Adipocyte (in vitro differentiated cells): ENCODE measurements around the gene PROS1.
"Not testable (repeated sequence)": the region's sequence is repeated elsewhere in the genome, so short reads cannot be mapped to it uniquely, and the experiment has no call there.

Experiments
- DNase-seq: peaks from one replicate; pipeline ENCODE4 v3.0.0-alpha.2; 2015; ENCODE audit warnings: low read depth
- H3K27me3 ChIP-seq: replicated peaks from 2 replicates; pipeline ENCODE4 v1.7.0; 2013; ENCODE audit warnings: mild to moderate bottlenecking, low read length, moderate library complexity; ENCODE audit not compliant: control insufficient read depth, insufficient read depth
- H3K36me3 ChIP-seq: 2 replicates; pipeline ENCODE4 v1.7.0; 2013; ENCODE audit warnings: low read length, mild to moderate bottlenecking, moderate library complexity; ENCODE audit not compliant: control insufficient read depth, insufficient read depth, severe bottlenecking
- H3K4me1 ChIP-seq: 2 replicates; pipeline ENCODE4 v1.7.0; 2013; ENCODE audit warnings: mild to moderate bottlenecking, low read length, moderate library complexity; ENCODE audit not compliant: control insufficient read depth, insufficient read depth
- H3K4me3 ChIP-seq: 2 replicates; pipeline ENCODE4 v1.7.0; 2013; ENCODE audit warnings: mild to moderate bottlenecking, low read length, moderate library complexity
- H3K9ac ChIP-seq: 2 replicates; pipeline ENCODE4 v1.7.0; 2013; ENCODE audit warnings: mild to moderate bottlenecking, low read length, moderate library complexity
- H3K9me3 ChIP-seq: 2 replicates; pipeline ENCODE4 v1.7.0; 2013; ENCODE audit warnings: mild to moderate bottlenecking, low read length, moderate library complexity; ENCODE audit not compliant: control insufficient read depth

The PROS1 gene

GRCh38 chr3:93924491-93924890 lies 49.2 kb downstream of the PROS1 start:
- no peaks in the 10 kb centered on the region for H3K4me1 ChIP-seq
- no peaks in the 10 kb centered on the region for H3K36me3 ChIP-seq
- no peaks in the 10 kb centered on the region for H3K9me3 ChIP-seq
- DNase-seq: no peak
- H3K9ac ChIP-seq: no peak overlapping the region
- H3K27me3 ChIP-seq: no peaks in the 10 kb centered on the region
- no peak overlapping the region for H3K4me3 ChIP-seq

GRCh38 chr3:93923006-93923405 lies 50.7 kb downstream of the PROS1 start:
- no peak for DNase-seq
- H3K9ac ChIP-seq: no peak overlapping the region
- H3K4me3 ChIP-seq: no peak overlapping the region
- no peaks in the 10 kb centered on the region for H3K9me3 ChIP-seq
- no peaks in the 10 kb centered on the region for H3K4me1 ChIP-seq
- H3K36me3 ChIP-seq: no peaks in the 10 kb centered on the region
- no peaks in the 10 kb centered on the region for H3K27me3 ChIP-seq

DNA sequence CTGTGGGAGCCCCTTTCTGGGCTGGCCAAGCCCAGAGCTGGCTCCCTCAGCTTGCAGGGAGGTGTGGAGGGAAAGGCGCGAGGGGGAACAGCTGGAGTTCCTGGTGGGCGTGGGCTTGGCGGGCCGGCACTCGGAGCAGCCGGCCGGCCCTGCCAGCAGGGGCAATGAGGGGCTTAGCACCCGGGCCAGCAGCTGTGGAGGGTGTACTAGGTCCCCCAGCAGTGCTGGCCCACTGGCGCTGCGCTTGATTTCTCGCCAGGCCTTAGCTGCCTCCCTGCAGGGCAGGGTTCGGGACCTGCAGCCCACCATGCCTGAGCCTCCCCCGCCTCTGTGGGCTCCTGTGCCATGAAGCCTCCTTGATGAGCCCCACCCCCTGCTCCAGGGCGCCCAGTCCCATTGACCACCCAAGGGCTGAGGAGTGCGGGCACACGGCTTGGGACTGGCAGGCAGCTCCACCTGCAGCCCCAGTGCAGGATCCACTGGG lies 56.1 kb downstream of the PROS1 start:
- H3K9ac ChIP-seq, H3K36me3 ChIP-seq, DNase-seq, H3K4me1 ChIP-seq, H3K9me3 ChIP-seq, H3K27me3 ChIP-seq, H3K4me3 ChIP-seq: not testable (repeated sequence)

DNA sequence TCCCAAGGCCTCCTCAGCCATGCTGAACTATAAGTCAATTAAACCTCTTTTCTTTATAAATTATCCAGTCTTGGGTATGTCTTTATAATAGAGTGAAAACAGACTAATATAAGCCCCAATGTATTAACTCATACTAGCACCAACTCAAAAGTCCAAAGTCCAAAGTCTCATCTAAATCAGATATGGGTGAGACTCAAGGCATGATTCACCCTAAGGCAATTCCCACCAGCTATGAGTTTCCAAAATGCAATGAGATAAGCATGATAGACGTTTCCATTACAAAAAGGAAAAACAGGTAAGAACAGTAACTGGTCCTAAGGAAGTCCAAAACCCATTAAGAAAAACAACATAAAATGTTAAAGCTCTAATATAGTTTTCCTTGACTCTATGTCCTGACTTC lies 60.1 kb downstream of the PROS1 start:
- H3K27me3 ChIP-seq, DNase-seq, H3K9ac ChIP-seq, H3K4me3 ChIP-seq, H3K4me1 ChIP-seq, H3K9me3 ChIP-seq, H3K36me3 ChIP-seq: not testable (repeated sequence)

DNA sequence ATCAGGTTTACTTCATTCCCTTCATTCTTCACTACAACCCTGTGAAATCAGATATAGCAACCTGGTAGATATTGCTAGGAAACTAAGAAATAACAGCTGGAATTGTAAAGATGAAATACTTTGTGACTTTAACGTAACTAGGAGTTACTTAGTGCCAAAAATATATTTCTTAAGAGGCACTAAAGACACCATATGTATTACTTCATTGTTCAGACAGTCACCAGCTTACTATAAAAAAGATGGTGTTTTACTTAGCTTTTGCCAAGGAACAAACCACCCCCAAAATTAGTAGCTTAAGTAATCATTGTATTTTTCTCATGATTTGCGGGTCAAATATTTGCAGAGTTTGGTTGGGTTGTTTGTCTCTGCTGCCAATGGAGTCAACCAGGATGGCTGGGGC lies 62.5 kb downstream of the PROS1 start:
- Histone ChIP-seq H3K4me3 (no peak overlapping the region), H3K36me3 (peaks cover 9% of the 10 kb centered on the region), H3K4me1 (peaks cover 9% of the 10 kb centered on the region), H3K9ac (no peak overlapping the region), H3K9me3 (no peaks in the 10 kb centered on the region), H3K27me3 (no peaks in the 10 kb centered on the region)
- DNase-seq: no peak

- Histone ChIP-seq H3K9ac (no peak overlapping the region), H3K4me3 (peak overlapping the region; percentile 34), H3K27me3 (no peaks in the 10 kb centered on the region), H3K4me1 (peaks cover 9% of the 10 kb centered on the region), H3K9me3 (no peaks in the 10 kb centered on the region), H3K36me3 (peaks cover 7% of the 10 kb centered on the region)
- peak; percentile 8 for DNase-seq
Observed at GRCh38 chr3:93910097-93910496, 63.6 kb downstream of the PROS1 start.

GRCh38 chr3:93907132-93907531 lies 66.6 kb downstream of the PROS1 start:
- no peak for DNase-seq
- no peaks in the 10 kb centered on the region for H3K9me3 ChIP-seq
- peaks cover 12% of the 10 kb centered on the region for H3K36me3 ChIP-seq
- H3K4me3 ChIP-seq: no peak overlapping the region
- peaks cover 9% of the 10 kb centered on the region for H3K4me1 ChIP-seq
- H3K27me3 ChIP-seq: no peaks in the 10 kb centered on the region
- no peak overlapping the region for H3K9ac ChIP-seq

DNA sequence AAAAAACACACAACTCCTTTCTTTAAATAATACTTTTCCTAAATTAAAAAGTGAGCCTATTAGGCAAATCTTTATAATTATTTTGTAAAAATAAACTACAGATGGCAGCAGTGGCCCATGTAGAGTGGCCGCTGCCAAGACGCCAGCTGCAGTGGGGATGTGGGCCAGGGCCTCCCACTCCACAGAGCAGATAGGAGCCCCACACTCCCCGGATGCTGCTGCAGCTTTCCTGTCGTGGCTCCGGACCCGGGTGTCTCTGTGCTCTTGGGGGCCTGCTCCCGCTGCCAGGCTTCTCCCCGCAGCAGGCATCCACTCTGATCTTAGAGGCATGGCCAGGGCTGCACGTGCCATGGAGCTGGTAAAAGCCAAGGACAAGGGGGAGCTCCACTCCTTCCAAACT lies 67.5 kb downstream of the PROS1 start:
- Histone ChIP-seq H3K9me3 (no peaks in the 10 kb centered on the region), H3K9ac (no peak overlapping the region), H3K27me3 (no peaks in the 10 kb centered on the region), H3K4me1 (peaks cover 9% of the 10 kb centered on the region), H3K4me3 (no peak overlapping the region), H3K36me3 (peaks cover 12% of the 10 kb centered on the region)
- DNase-seq: no peak

DNA sequence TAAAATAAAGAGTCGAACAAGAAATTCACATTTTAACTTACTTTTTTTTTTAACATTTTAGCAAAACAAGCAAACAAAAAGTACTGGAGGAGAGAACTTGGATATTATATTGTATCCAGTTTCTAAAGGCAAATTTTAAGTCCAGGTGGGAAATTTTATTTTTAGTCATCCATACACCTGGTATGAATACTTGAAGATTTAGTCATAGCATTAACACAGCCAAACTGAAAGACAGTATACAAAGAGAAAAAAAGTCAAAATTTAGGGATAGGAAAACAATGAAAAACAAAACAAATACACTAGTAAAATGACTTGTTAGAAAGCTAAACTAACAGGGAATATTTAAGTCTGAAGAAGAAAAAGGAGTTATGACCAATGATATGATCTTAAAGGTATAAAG lies 69.1 kb downstream of the PROS1 start:
- H3K4me1 ChIP-seq: no peaks in the 10 kb centered on the region
- no peak overlapping the region for H3K4me3 ChIP-seq
- no peaks in the 10 kb centered on the region for H3K9me3 ChIP-seq
- H3K9ac ChIP-seq: no peak overlapping the region
- peaks cover 15% of the 10 kb centered on the region for H3K36me3 ChIP-seq
- DNase-seq: no peak
- no peaks in the 10 kb centered on the region for H3K27me3 ChIP-seq

DNA sequence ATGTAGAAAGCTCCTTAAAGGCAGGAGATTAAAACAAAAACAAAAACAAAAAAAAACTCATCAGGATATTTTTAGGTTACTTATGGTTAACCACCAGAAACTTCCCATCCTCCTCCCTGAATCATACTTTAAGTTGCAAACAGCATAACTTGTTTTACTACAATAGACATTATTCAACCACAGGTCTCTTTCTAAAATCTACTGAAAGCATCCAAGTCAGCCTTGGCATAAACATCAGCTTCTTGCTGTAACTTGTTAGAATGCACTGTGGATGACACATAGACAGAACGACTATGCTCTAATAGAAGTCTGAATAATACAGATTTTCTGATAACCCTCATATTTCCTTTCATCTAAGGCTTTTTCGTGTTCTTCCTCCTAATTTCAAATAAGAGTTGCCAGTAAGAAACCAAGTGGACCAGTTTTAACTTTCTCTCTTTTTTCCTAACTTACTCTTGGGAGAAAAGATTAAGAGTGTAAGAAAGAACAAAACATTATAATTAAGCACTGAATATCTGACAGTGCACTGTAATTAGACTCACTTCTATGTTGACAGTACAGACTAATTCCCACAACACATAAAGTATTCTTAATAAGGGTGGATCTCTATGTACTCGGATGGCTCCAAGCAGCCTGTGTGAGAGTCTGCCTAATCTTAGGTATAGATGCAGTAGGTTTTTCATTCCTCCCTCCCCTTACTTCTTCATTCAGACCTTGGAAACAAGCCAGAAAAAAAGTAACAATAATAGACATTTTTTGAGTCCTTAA lies 95.3 kb downstream of the PROS1 start:
- not testable (repeated sequence) for H3K27me3 ChIP-seq, H3K9ac ChIP-seq, H3K4me1 ChIP-seq, H3K4me3 ChIP-seq, H3K36me3 ChIP-seq, H3K9me3 ChIP-seq
- DNase-seq: peak; percentile 2

- H3K9ac ChIP-seq, H3K4me3 ChIP-seq, H3K36me3 ChIP-seq, H3K4me1 ChIP-seq, H3K9me3 ChIP-seq, H3K27me3 ChIP-seq, DNase-seq: not testable (repeated sequence)
Observed at GRCh38 chr3:93877427-93877826, 96.3 kb downstream of the PROS1 start.

DNA sequence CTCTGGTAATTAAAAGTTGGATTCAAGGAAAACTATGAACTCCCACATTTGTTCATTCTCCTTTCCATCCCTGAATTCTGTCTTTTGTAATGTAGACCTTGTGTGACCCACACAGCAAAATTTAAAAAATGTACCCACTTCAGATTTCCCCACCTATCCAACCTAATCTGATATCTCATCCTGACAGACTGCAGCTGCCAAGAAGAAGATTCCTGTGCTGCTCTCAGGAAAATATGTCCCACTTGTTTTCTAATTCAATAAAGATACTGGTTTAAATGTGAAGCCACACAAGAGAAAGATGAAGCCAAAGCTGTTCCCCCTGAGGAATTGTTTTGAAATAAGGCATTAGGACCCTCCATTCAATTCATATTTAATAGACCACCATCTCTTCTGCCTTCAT lies 100.3 kb downstream of the PROS1 start:
- not testable (repeated sequence) for H3K4me3 ChIP-seq, H3K4me1 ChIP-seq, DNase-seq, H3K36me3 ChIP-seq, H3K9ac ChIP-seq, H3K27me3 ChIP-seq, H3K9me3 ChIP-seq
